ENCODE results near the gene TMEM171.
A peak's percentile ranks its signal among the peaks of the same experiment; 100 is the strongest.

Gene TMEM171

GRCh38 chr5:73152411-73153388 is 32.3 kb downstream of the TMEM171 start:
- DNase-seq, result no peak

DNA sequence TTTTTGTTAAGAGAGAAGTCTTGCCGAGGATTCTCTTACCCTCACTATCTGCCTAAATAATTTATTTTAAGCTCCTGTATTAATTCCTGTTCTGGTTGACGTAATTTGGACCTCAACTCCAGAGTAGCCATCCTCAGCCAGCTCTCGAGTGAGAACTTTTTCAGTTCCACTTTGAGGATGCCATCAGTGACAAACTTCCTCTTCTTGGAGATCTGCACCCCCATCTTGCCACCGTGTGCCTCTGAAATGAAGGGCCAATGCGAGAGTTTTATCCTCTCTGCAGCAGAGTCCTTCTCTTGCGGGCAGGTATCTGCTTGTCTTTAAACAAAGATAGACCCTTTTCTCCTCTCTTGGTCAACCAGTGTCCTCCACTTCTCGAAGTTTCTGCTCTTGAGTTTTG is 33.1 kb downstream of the TMEM171 start:
- DNase-seq, result no peak

DNA sequence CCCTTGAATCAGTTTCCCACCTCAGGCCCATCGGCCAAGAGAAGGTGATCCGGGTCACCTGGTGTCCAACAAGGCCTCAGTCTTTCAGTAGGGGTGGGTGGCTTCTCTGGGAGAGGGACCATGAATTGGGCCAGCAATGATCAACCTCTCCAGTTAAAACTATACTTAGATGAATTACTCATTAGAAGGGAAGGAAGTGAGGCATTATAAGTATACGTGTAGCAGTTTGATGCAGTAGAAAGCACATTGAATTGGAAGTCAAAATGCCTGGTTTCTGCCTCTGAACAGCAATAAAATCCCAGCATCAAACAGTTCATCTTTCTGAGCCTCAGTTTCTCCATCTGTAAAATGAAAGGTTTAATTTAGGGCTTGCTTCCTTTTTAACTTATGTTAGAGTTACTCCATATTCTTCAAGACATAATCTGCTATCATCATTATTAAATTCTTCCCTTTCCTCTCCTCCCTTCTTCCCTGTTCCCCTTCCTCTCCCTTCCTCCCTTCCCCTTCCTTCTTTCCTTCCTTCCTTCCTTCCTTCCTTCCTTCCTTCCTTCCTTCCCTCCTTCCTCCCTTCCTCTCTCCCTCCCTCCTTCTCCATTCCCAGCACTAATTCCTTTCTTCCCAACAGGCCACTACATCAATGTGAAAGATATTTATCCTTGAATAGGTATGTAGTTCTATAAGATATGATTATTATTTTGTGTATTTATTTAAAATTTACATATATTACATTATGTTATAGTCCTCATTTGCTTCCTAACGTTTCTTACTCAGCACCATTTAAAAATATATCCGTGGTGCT is 34.0 kb downstream of the TMEM171 start:
- no peak for DNase-seq

GRCh38 chr5:73155271-73156222 is 35.2 kb downstream of the TMEM171 start:
- DNase-seq, result no peak

DNA sequence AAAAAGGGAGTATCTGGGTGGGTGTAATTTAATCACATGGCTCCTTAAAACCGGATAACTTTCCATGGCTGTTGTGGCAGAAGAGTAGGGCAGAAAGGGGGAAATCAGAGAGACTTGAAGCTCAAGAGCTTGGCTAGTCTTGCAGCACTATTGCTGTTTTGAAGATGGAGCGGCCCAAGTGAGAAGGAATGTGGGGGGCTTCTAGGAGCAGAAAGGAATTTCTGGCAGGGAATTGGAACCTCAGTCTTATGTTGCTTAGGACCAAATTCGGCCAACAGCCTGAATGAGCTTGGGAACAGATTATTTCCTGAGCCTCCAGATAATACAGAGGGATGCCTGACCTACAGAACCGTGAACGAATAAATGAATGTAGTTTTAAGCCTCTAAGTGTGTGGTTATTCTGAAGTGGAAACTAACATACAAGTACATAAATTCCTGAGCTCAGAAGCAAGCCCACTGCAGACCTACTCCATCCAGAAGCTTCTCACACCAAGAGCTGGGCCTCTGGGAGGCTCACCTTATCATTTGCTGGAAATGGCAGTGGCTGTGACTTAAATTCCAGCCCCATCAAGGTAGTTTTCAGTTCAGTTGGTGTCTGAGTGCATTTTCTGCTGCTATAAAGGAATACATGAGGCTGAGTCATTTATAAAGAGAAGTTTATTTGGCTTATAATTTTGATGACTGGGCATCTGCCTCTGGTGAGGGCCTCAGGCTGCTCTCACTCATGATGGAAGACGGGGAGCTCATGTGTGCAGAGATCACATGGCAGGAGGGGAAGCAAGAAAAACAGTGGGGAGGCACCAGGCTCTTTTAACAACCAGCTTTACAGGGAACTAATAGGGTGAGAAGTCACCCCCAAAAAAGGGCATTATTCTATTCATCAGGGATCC is 37.3 kb downstream of the TMEM171 start:
- no peak for DNase-seq

DNA sequence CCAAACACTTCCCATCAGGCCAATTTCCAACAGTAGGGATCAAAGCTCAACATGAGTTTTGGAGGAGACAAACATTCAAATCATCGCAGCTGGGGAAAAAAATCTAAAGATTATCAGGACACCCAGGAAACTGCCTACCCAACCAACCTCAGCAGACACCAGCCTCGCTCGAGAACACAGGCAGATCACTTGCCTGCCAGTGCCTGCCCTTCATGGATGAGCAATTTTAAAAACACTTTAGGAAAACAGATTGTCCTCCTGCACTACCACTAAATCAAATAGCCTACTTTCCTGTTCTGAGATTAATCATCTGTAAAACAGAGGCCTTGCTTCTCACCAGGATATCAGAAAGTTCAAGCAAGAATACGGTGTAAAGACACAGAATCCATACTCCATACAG is 37.9 kb downstream of the TMEM171 start:
- DNase-seq, result no peak

DNA sequence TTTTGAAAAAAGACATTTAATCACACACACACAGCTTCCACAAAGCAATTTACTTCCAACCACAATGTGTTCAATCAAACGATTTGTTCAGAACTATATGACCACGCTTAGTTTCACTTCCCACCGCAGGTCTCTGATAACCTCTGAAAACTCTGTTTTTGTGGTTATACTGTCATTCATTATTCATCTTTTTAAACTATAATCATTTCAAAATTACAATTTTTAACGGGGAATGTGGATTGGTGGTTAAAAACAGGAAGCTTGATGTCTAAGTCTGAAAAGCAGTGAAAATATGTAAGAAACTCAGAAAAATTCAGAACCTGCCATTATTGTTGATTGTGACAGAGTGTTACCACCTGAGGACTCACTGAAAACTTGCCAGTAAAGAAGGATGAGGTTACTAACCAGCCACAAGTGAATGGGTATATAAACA is 39.9 kb downstream of the TMEM171 start:
- DNase-seq, result no peak

DNA sequence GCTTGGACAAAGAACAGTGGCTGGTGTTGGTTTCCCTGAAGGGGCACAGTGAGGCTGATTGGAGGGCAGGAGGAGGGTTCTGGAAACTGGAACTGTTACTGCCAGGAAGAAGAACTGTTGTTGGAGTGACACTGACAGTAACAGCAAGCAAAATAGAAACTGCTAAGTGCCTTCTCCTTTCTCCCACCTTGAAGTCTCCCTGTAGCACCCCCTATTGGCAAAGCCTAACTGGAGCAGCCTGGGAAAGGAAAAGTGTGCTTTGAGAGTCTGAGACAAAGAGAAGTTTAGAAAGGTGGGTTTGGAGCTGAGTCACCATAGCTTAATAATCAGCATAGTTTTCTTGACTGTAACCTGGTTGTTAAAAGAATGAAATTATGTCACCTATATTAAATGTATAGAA is 50.1 kb downstream of the TMEM171 start:
- DNase-seq, result peak; percentile 19

DNA sequence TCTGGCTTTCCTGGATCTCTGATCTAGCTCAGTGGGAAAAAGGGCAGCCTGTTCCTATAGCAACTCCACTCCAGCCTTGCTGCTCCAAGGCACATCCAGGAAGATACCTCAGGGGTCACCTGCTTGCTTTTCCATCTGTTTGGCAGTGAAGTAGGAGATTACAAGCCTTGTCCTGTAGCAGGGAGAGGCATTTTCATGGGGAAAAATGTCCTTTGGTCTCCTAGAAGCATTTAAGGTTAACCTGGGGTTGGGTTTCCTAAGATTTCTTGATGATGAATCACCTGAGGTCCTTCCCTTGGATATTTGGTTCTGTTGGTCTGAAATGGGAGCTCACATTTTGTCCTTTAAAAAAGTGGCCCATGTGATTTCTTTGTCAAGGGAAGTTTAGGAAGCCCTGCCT is 51.1 kb downstream of the TMEM171 start:
- DNase-seq, result no peak

GRCh38 chr5:73172951-73173350 is 52.6 kb downstream of the TMEM171 start, which contains the start of gene TMEM174:
Gene TMEM174 (plus strand): TSS chr5:73173193. CDS start chr5:73173244, 51 bp downstream.
- no peak for DNase-seq

GRCh38 chr5:73174100-73174815 is 53.9 kb downstream of the TMEM171 start:
- no peak for DNase-seq

GRCh38 chr5:73176250-73176649 is 55.9 kb downstream of the TMEM171 start:
- DNase-seq, result no peak

DNA sequence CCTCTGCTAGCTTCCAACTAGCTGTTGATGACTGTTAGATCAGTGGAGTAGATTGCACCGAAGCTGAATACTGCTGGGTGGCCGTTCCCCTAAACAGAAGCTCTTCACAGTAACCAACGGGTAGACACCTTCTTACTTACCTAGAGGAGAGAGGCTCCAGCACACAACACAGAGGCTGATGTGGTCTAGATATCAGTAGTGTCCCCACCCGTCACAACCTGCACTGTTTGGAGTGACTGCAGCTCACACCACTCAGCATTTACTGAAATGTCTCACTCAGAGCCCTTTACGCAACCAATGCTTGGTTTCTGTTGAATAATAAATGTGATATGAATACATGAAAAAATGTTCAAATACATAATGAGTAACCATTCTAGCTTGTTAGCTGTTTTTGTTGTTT is 57.9 kb downstream of the TMEM171 start:
- no peak for DNase-seq

- no peak for DNase-seq
Measured at GRCh38 chr5:73179730-73180129, 59.4 kb downstream of the TMEM171 start.

DNA sequence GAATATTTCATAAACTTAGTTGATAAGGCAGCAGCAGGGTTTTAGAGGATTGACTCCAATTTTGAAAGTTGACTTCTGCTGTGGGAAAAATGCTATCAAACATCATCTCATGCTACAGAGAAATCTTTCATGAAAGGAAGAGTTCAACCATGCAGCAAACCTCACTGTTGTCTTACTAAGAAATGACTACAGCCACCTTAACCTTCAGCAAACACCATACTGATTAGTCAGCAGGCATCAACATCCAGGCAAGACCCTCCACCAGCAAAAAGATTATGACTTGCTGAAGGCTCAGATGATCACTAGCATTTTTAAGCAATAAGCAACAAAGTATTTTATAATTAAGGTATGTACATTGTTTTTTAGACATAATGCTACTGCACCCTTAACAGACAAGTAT is 60.2 kb downstream of the TMEM171 start:
- DNase-seq, result no peak
